ENCODE data around the gene BMP5.

BMP5 gene

GRCh38 chr6:55798571-55798970, 76.8 kb downstream of the BMP5 start:
- no peak for DNase-seq

- DNase-seq = no peak
Measured at GRCh38 chr6:55794136-55794812, 81.1 kb downstream of the BMP5 start.

GRCh38 chr6:55785273-55785672, 90.1 kb downstream of the BMP5 start:
- no peak for DNase-seq

- no peak for DNase-seq
Measured at GRCh38 chr6:55782275-55782674, 93.1 kb downstream of the BMP5 start.

- DNase-seq = no peak
Measured at GRCh38 chr6:55778705-55779104, 96.7 kb downstream of the BMP5 start.

- DNase-seq = no peak
Measured at GRCh38 chr6:55777469-55777868, 97.9 kb downstream of the BMP5 start.

GRCh38 chr6:55776113-55776512, 99.3 kb downstream of the BMP5 start:
- no peak for DNase-seq

- no peak for DNase-seq
Measured at GRCh38 chr6:55775029-55775318, 100.4 kb downstream of the BMP5 start.

- no peak for DNase-seq
Measured at GRCh38 chr6:55774286-55775028, 100.9 kb downstream of the BMP5 start.

- DNase-seq = no peak
Measured at GRCh38 chr6:55773620-55774216, 101.7 kb downstream of the BMP5 start.

- no peak for DNase-seq
Measured at GRCh38 chr6:55772730-55773129, 102.7 kb downstream of the BMP5 start.

- DNase-seq = no peak
Measured at GRCh38 chr6:55759536-55759935, 115.9 kb downstream of the BMP5 start.

GRCh38 chr6:55758156-55758937, 117.0 kb downstream of the BMP5 start:
- DNase-seq = no peak

- no peak for DNase-seq
Measured at GRCh38 chr6:55756531-55757031, 118.8 kb downstream of the BMP5 start.

GRCh38 chr6:55748880-55749279, 126.5 kb downstream of the BMP5 start:
- DNase-seq = no peak

GRCh38 chr6:55746473-55746872, 128.9 kb downstream of the BMP5 start:
- no peak for DNase-seq

- DNase-seq = no peak
Measured at GRCh38 chr6:55734256-55734655, 141.1 kb downstream of the BMP5 start.

- no peak for DNase-seq
Measured at GRCh38 chr6:55729665-55730064, 145.7 kb downstream of the BMP5 start.

- no peak for DNase-seq
Measured at GRCh38 chr6:55726144-55726543, 149.2 kb downstream of the BMP5 start.

- DNase-seq = no peak
Measured at GRCh38 chr6:55714831-55715230, 160.6 kb downstream of the BMP5 start.

- DNase-seq = no peak
Measured at GRCh38 chr6:55713436-55713835, 162.0 kb downstream of the BMP5 start.

GRCh38 chr6:55708711-55709110, 166.7 kb downstream of the BMP5 start:
- DNase-seq = no peak
